ENCODE measurements around the gene TOMM6. TPM values are rescaled to one million over a fixed set of nuclear protein-coding genes. Genes with fewer than 3 reads are reported as not detected.

The TOMM6 gene
- total RNA-seq, 1 experiment from 2014 or later, result 239 TPM

GRCh38 chr6:41759106-41759904 is 28.2 kb upstream of the TOMM6 start:
- H4K20me1 ChIP-seq (ENCODE audit: control insufficient read depth, insufficient read depth, insufficient read length), result no peaks in the 10 kb centered on the region
- H3K4me2 ChIP-seq (ENCODE audit: insufficient read depth, insufficient read length, low read length), result no peak overlapping the region
- no peak overlapping the region for H3K23ac ChIP-seq (ENCODE audit: insufficient read length, low read depth, low read length)
- H3K4ac ChIP-seq (ENCODE audit: low read depth, low read length), result no peak overlapping the region
- H3K9me3 ChIP-seq (ENCODE audit: control insufficient read depth, low read depth, low read length), result no peaks in the 10 kb centered on the region
- WGBS (ENCODE audit: extremely low coverage, insufficient read length, low lambda C conversion rate), result no CpG with 5 or more reads among the region's 13 CpGs
- no peak overlapping the region for H4K8ac ChIP-seq (replicated peaks; ENCODE audit: insufficient read length, low read depth, low read length)
- no peak overlapping the region for H3K56ac ChIP-seq (ENCODE audit: insufficient read length, low read depth, low read length)
- Mint-ChIP-seq H3K4me3 (no peak overlapping the region), H3K4me1 (peaks cover 5% of the 10 kb centered on the region in 2 experiments; a peak in 2 of 4 replicates), H3K9me3 (no peaks in the 10 kb centered on the region; a peak in 1 of 5 replicates), H3K27me3 (ENCODE audit: low read depth) (peaks cover 15% of the 10 kb centered on the region), H3K36me3 (ENCODE audit: insufficient read depth in 1 of 3, low read depth in 3 of 3) (no peaks in the 10 kb centered on the region; a peak in 1 of 7 replicates), H3K27ac (peak overlapping the region in 1 of 3 experiments; percentile 31; a peak in 1 of 7 replicates)
- H3K23me2 ChIP-seq (ENCODE audit: insufficient read length, low read depth, low read length, poor library complexity, severe bottlenecking), result no peaks in the 10 kb centered on the region
- DNase-seq, result no peak
- no peak overlapping the region for H3K18ac ChIP-seq (ENCODE audit: insufficient read length, low read depth, low read length)
- H2AFZ ChIP-seq (ENCODE audit: low read length), result no peak overlapping the region
- H3K79me2 ChIP-seq (ENCODE audit: insufficient read depth, low read length), result no peaks in the 10 kb centered on the region
- no peak overlapping the region for H2BK20ac ChIP-seq (ENCODE audit: low read depth, low read length, poor library complexity, severe bottlenecking)
- H3T11ph ChIP-seq (ENCODE audit: low read length), result no peak overlapping the region
- no peak overlapping the region for H2BK120ac ChIP-seq (ENCODE audit: low read depth, low read length, poor library complexity, severe bottlenecking)
- no peak overlapping the region for H2BK5ac ChIP-seq (ENCODE audit: insufficient read length, low read length)
- no peak overlapping the region for H2BK12ac ChIP-seq (ENCODE audit: insufficient read length, low read depth, low read length)
- no peak overlapping the region for H3K9ac ChIP-seq (ENCODE audit: extremely low read depth, insufficient read length, low read length)
- no peak overlapping the region for H2BK15ac ChIP-seq (ENCODE audit: low read depth, low read length)
- TF ChIP-seq CTCF (conservative IDR thresholded peaks at IDR 0.05), result no peak
- no peak overlapping the region for H4K5ac ChIP-seq (ENCODE audit: insufficient read length, low read depth, low read length)
- no peak overlapping the region for H2AK5ac ChIP-seq (ENCODE audit: insufficient read length, low read length)
- no peaks in the 10 kb centered on the region for H3K4me1 ChIP-seq (ENCODE audit: insufficient read depth, low read length)
- H3K79me1 ChIP-seq (ENCODE audit: insufficient read depth, low read depth, low read length, poor library complexity, severe bottlenecking), result no peaks in the 10 kb centered on the region
- no peak overlapping the region for H3K27ac ChIP-seq (ENCODE audit: insufficient read length, low read depth, low read length)
- H3K14ac ChIP-seq (ENCODE audit: insufficient read depth, low read length), result no peak overlapping the region; the same call in 1 of the 2 replicates
- no peak overlapping the region for H4K91ac ChIP-seq (ENCODE audit: insufficient read length, low read depth, low read length)
- H3K27me3 ChIP-seq (ENCODE audit: insufficient read depth, low read length), result no peaks in the 10 kb centered on the region
